Measurements from ENCODE around the gene SLC7A6.

Gene SLC7A6

DNA sequence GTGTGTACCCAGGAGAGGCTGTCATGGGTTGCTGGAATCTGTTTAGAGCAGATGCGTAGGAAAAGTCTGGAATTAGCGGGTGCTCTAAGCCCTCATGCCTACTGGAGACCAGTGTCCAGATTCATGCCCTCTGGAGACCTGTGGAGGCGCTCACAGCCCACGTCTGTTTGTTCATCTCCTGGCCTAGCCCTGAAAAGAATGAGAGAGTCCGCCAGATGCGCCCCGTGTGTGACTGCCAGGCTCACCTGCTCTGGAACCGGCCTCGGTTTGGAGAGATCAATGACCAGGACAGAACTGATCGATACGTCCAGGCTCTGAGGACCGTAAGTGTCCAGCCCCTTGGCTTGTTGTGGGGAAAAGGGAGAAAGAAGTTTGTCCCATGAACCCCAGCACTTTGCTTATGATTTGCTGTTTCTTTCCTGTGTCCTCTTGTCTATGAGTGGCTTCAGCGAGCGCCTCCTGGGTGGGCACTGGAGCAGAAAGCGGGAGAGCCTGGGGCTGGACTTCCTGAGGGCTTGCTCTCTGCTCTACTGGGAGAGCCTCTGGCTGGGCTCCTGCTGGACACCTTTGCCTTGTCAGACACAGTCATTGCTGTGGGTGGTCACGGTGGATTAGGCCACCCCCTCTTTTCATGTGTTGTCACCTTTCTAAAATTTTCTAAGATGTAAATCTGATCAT, 81.8 kb downstream of the SLC7A6 start:
- DNase-seq (ENCODE audit: low read depth in 3 of 3) = no peak

DNA sequence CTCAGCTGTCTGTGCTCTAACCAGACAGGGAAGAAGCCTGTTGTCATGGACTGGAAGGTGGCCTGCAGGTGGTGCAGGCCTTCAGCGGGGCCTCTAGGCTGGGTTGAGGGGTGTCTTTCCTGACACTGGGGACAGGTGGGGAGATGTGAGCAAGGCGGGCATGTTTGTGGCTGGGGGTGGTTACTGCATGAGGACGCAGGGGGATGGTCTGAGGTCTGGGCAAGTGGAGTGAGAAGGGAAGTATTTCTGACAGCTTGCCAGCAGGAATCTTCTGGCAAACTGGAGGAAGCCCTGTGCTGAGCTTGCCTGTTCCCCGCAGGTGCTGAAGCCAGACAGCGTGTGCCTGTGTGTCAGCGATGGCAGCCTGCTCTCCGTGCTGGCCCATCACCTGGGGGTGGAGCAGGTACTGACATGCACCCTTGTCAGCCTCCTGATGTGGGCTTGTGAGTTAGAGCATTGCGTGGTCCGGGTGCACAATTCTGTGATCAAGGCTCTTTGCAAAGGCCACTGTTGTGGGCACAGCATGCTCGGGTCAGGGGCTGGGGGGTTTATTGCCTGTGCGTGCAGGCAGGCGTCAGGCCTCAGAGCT, 82.7 kb downstream of the SLC7A6 start:
- no peak for DNase-seq (ENCODE audit: low read depth in 3 of 3)

DNA sequence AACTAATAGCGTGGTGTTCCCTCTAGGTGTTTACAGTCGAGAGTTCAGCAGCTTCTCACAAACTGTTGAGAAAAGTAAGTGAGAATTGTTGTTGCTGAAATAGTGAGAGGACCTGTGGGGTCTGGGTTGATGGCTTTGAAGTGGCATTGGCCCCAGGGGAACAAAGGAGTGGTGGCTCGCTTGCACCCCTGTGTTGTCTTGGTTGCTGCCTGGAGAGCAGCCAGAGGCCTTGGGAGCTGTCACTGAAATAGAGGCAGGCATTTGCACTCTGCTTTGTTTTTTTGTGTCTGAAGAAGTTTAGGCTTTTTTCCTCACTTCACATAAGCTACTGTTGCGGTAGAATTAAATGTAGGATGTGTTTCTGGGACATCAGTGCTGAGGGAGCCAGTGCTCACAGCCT, 83.3 kb downstream of the SLC7A6 start:
- no peak for DNase-seq (ENCODE audit: low read depth in 3 of 3)

DNA sequence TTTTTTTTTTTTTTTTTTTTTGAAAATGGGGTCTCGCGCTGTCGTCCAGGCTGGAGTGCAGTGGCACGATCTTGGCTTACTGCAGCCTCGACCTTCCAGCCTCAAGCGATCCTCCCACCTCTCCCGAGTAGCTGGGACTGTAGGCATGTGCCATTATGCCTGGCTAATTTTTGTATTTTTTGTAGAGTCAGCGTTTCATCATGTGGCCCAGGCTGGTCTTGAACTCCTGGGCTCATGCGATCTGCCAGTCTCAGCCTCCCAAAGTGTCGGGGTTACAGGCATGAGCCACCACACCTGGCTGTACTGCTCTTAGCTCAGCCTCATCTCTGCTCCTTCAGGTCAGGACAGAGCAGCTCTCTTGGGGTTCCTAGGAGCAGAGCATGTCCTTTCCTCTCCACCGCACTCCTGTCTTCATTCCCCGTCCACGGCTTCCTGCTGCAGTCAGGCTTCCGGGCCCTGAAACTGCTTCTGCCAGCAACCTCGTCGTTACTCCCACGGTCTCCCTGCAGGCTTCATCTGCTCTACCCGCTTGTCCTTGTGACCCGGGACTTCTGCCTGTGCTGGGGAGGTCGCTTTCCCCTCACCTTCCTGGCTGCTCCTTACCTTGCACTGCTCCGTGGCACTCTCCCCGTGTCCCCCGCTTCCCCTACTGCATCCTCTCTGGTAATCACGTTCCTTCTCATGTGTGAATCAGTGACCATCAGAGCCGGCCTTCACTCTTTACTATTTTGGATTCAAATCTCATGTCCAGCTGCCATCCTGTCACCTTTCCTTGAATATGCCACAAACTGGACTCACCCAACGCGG, 84.5 kb downstream of the SLC7A6 start:
- DNase-seq (ENCODE audit: low read depth in 3 of 3) = no peak

DNA sequence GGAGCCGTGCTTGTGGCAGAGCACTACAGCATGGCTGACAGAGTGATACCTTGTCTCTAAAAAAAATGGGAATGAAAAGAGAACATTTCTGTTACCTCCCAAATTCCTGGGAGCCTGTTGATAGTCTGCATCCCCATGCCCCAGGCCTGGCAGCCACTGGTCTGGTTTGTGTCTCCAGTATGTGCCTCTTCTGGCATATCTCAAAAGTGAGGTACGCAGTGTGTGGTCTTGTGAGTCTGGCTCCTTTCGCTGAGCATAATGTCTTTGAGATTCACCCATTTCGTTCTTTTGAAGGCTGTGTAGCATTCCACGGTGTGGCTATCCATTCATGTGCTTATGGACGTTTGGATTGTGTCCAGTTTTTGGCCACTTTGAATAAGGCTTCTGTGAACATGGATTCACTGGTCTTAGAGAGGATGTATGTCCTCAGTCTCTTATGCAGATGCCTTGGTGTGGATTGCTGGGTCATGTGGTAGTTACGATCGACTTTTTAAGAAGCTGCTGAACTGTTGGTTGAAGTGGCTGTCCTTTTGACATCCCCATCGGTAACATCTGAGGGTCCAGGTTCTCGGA, 85.6 kb downstream of the SLC7A6 start:
- DNase-seq (ENCODE audit: low read depth in 3 of 3) = no peak

DNA sequence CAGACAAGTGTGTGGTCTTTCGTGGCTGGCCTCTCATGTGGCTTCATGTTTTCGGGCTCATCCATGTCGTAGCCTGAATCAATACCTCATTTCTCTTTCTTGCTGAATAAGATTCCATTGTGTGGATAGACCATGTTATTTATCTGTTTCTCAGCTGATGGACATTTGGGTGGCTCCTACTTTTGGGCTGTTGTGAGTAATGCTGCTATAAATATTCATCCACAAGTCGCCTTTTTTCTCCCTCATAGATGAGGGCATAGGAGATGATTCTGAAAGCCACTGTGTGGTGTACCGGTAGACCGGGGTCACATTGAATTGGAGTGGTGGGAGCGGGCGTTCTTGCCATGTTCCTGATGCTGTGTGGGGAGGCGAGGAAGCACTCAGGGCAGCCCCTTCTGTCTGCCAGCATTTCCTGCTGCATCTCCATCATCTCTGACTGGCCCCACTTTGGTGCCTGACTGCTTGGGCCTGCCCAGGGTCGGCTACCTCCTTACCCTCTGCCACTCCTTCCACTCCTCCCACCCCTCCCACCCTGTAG, 86.6 kb downstream of the SLC7A6 start:
- DNase-seq (ENCODE audit: low read depth in 3 of 3) = no peak
